Ascending aorta (tissue), 2 donors: ENCODE results near the gene FSIP2. TPM values are rescaled to one million over a fixed set of nuclear protein-coding genes. Genes with fewer than 3 reads are reported as not detected.

Experiments
- DNase-seq, 2 donors: peaks; one replicate each; pipeline ENCODE4 v3.0.0-alpha.2; 2019; ENCODE audit warnings: low spot score in 2 of 2
- H3K27ac ChIP-seq, 2 donors: fragments of 200-600 bp; sonication (generic); one replicate each; pipeline ENCODE4 v1.5.1; 2016 to 2017; ENCODE audit warnings: mild to moderate bottlenecking in 1 of 2
- H3K27me3 ChIP-seq: fragments of 200-600 bp; sonication (generic); one replicate; pipeline ENCODE4 v1.5.1; 2017
- H3K36me3 ChIP-seq, 2 donors: fragments of 200-600 bp; sonication (generic); one replicate each; pipeline ENCODE4 v1.5.1; 2016
- H3K4me1 ChIP-seq, 2 donors: fragments of 200-600 bp; sonication (generic); one replicate each; pipeline ENCODE4 v1.5.1; 2016 to 2017; ENCODE audit warnings: mild to moderate bottlenecking in 1 of 2
- H3K4me3 ChIP-seq, 2 donors: fragments of 200-600 bp; sonication (generic); one replicate each; pipeline ENCODE4 v1.5.1; 2016 to 2017; ENCODE audit warnings: mild to moderate bottlenecking in 1 of 2
- H3K9me3 ChIP-seq, 2 donors: fragments of 200-600 bp; sonication (generic); one replicate each; pipeline ENCODE4 v1.5.1; 2016
- CTCF ChIP-seq, 3 experiments: fragments of 200-600 bp in 2 of 3; fragments of 450-650 bp in 1 of 3; sonication (generic) in 2 of 3; IDR thresholded peaks; one replicate each; pipeline ENCODE4 v1.5.1; 2016 to 2019; ENCODE audit warnings: antibody characterized with exemption in 3 of 3, mild to moderate bottlenecking in 1 of 3, moderate library complexity in 1 of 3
- intact Hi-C: fragments of 100-400 bp; cut with DNase I; formaldehyde crosslinking; loops from one replicate; pipeline ENCODE4 v1.15.1; 2023
- total RNA-seq: library from RNA; depleted of rRNA; stranded (reverse); fragments of >200 nt; gene quantifications from one replicate; pipeline ENCODE4 v1.1.0, GENCODE V29; 2016

The FSIP2 gene
- total RNA-seq, 1 donor from 2014 or later = under 0.01 TPM

GRCh38 chr2:185780890-185781289, 42.3 kb downstream of the FSIP2 start:
- no peaks in the 10 kb centered on the region for H3K36me3 ChIP-seq
- no peak for DNase-seq
- H3K27ac ChIP-seq = no peak overlapping the region
- TF ChIP-seq CTCF (IDR thresholded peaks at IDR 0.05) = no peak
- H3K4me3 ChIP-seq = no peak overlapping the region
- no peaks in the 10 kb centered on the region for H3K4me1 ChIP-seq
- H3K9me3 ChIP-seq = no peaks in the 10 kb centered on the region
- intact Hi-C loops = no loop called here
- no peaks in the 10 kb centered on the region for H3K27me3 ChIP-seq

GRCh38 chr2:185782223-185782769, 43.7 kb downstream of the FSIP2 start:
- Histone ChIP-seq H3K27ac (no peak overlapping the region), H3K4me3 (no peak overlapping the region), H3K36me3 (no peaks in the 10 kb centered on the region), H3K4me1 (no peaks in the 10 kb centered on the region), H3K9me3 (no peaks in the 10 kb centered on the region), H3K27me3 (no peaks in the 10 kb centered on the region)
- intact Hi-C loops = no loop called here
- TF ChIP-seq CTCF (IDR thresholded peaks at IDR 0.05) = no peak
- no peak for DNase-seq

- H3K4me3 ChIP-seq = no peak overlapping the region
- no peaks in the 10 kb centered on the region for H3K4me1 ChIP-seq
- DNase-seq = no peak
- intact Hi-C loops = no loop called here
- no peak for TF ChIP-seq CTCF (IDR thresholded peaks at IDR 0.05)
- no peaks in the 10 kb centered on the region for H3K27me3 ChIP-seq
- no peaks in the 10 kb centered on the region for H3K36me3 ChIP-seq
- H3K27ac ChIP-seq = no peak overlapping the region
- H3K9me3 ChIP-seq = no peaks in the 10 kb centered on the region
Measured at GRCh38 chr2:185785156-185785555, 46.6 kb downstream of the FSIP2 start.

- Histone ChIP-seq H3K9me3 (no peaks in the 10 kb centered on the region), H3K27ac (no peak overlapping the region), H3K36me3 (no peaks in the 10 kb centered on the region), H3K27me3 (no peaks in the 10 kb centered on the region), H3K4me3 (no peak overlapping the region), H3K4me1 (no peaks in the 10 kb centered on the region)
- intact Hi-C loops = no loop called here
- no peak for TF ChIP-seq CTCF (IDR thresholded peaks at IDR 0.05)
- DNase-seq = no peak
Measured at GRCh38 chr2:185785851-185786473, 47.4 kb downstream of the FSIP2 start.

- Histone ChIP-seq H3K9me3 (no peaks in the 10 kb centered on the region), H3K4me3 (no peak overlapping the region), H3K27me3 (no peaks in the 10 kb centered on the region), H3K27ac (no peak overlapping the region), H3K4me1 (no peaks in the 10 kb centered on the region), H3K36me3 (no peaks in the 10 kb centered on the region)
- DNase-seq = no peak
- intact Hi-C loops = no loop called here
- no peak for TF ChIP-seq CTCF (IDR thresholded peaks at IDR 0.05)
Measured at GRCh38 chr2:185787227-185788145, 48.9 kb downstream of the FSIP2 start.
